HG02943 (cell line): ENCODE data around the gene SKIC8.
"Not testable (repeated sequence)": the region's sequence is repeated elsewhere in the genome, so short reads cannot be mapped to it uniquely, and the experiment has no call there.

Experiments used
- ATAC-seq: cut with Tn5 transposase; IDR thresholded peaks from one replicate; pipeline ENCODE4 v1.9.1; 2021; ENCODE audit warnings: mild to moderate bottlenecking, low read depth, moderate library complexity; ENCODE audit not compliant: unreplicated experiment

SKIC8 gene

DNA sequence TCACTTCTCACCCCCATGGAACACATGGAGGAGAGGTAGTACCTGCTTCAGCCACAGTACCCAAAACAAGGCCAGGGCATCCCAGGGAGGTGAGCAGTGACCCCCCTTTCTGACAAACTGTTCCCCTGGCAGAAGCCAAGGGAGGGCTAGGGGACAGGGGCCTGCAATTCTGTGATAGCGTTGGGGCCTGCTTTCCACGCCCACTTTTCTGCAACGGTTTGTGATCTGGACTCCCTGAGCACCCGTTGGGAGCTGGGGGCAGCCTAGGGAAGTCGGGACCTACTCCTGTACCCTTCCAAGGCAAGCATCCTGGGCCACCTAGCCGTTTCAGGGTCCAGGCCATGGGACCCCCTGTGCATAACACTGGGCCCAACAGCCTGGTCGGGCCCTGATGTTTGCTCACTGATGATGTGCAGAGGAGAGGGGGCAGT is 36.0 kb downstream of the SKIC8 start:
- ATAC-seq, result no peak

GRCh38 chr15:78261062-78261461 is 38.3 kb downstream of the SKIC8 start:
- ATAC-seq, result no peak

- no peak for ATAC-seq
Measured at GRCh38 chr15:78260489-78260888, 38.9 kb downstream of the SKIC8 start.

DNA sequence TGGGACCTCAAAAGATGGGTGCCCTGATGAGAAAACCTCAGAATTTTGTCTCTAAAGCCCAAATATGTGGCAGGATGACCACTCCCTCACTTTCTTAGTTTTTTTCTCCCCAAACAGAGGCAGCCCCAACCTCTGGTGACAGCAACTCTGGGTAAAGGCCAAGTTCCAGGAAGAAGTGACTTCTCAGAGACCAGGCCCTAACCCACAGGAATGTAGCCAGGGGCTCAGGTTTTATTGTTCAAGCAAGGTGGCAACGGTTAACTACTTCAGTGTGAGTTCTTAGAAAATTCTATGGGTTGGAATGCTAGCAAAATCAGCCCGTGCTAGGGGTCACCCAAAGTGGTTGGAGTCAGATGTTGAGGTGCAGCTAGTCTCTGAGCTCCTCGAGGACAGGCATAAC is 40.2 kb downstream of the SKIC8 start:
- no peak for ATAC-seq

GRCh38 chr15:78257681-78258080 is 41.7 kb downstream of the SKIC8 start:
- no peak for ATAC-seq

GRCh38 chr15:78256044-78256437 is 43.4 kb downstream of the SKIC8 start:
- ATAC-seq, result no peak

DNA sequence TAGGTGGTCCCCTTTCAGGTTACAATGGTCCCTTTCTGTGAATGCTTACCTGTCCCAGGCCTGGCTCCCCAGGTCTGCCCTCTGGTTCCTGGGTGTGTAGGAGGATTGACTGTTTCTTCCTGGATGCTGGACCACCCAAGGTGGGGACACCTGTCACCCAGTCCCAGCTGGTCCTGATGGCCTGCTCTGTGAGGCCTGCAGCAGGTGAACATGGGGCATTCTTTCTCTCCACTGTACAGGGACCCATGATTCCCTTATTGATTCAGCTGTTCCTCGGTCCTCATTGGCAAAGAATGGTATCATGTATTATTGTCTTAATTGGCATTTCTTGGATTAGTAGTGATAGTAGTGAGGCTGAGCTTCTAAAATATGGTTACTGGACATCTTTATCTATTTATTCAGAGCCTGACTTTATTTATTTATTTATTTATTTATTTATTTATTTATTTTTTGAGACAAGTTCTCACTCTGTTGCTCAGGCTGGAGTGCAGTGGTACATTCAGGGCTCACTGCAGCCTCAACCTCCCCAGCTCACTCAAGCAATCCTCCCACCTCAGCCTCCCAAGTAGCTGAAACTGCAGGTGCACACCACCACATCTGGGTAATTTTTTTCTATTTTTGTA is 43.9 kb downstream of the SKIC8 start:
- ATAC-seq, result no peak

DNA sequence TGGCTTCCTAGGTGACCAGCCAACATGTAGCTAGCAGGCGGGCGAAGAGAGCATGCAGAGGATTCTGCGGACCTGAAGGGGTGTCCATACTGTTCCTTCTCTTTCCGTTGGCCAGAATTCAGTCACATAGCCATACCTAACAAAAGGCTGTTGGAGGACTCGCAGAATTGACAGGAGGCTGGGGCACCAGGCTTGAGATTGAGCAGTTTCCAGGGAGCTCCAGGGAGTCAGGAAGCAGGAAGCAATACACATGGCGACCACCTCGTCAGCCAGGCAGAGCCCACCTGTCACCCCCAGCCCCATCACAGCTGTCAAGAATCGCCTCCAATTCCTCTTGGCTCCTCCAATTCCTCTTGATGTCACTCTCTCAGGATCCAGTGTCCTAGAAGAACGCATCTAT is 48.3 kb downstream of the SKIC8 start:
- ATAC-seq, result no peak

GRCh38 chr15:78249131-78249530 is 50.3 kb downstream of the SKIC8 start:
- no peak for ATAC-seq

DNA sequence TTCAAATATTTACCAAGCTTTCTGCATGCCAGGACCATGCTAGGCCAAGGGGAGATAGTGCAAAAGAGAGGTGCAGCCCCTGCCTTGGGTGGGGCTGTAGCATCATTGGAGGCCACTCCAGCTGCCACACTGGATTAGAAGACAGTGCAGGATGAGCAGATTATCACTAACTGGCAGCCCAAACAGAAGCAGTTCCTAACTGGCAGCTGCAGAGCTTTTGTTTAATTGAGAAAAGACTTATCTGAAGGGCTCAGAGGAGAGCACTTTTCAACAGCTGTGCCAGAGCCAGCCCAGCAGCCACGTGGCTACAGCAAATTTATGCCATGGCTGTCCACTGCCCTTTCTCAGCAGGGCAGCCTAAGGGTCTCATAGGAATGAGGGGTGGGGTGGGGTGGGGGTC is 51.5 kb downstream of the SKIC8 start:
- no peak for ATAC-seq

- not testable (repeated sequence) for ATAC-seq
Measured at GRCh38 chr15:78245976-78246620, 53.3 kb downstream of the SKIC8 start.

- ATAC-seq, result not testable (repeated sequence)
Measured at GRCh38 chr15:78245392-78245791, 54.0 kb downstream of the SKIC8 start.

- no peak for ATAC-seq
Measured at GRCh38 chr15:78244893-78245292, 54.5 kb downstream of the SKIC8 start.

GRCh38 chr15:78244101-78244500 is 55.3 kb downstream of the SKIC8 start:
- no peak for ATAC-seq

GRCh38 chr15:78243491-78243941 is 55.9 kb downstream of the SKIC8 start:
- no peak for ATAC-seq

GRCh38 chr15:78243058-78243457 is 56.4 kb downstream of the SKIC8 start:
- ATAC-seq, result no peak

DNA sequence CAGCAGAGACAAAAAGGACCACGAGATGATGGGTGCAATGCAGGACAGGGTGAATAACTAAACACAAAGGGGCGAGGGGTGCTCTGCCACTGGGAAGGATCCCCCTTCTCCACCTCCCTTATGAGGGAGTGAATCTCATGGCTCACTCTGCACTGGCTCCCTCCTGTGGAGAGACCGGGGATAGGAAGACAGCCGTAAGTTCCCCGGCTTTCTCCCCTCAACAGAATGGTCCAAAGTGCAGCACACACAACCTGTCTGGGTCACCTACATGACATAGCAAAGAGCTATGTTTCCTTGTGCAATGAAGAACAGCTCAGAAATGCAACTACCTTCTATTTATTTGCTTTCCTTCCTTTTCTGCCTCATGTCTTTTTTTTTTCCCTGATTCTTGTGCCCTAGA is 57.3 kb downstream of the SKIC8 start:
- ATAC-seq, result no peak

DNA sequence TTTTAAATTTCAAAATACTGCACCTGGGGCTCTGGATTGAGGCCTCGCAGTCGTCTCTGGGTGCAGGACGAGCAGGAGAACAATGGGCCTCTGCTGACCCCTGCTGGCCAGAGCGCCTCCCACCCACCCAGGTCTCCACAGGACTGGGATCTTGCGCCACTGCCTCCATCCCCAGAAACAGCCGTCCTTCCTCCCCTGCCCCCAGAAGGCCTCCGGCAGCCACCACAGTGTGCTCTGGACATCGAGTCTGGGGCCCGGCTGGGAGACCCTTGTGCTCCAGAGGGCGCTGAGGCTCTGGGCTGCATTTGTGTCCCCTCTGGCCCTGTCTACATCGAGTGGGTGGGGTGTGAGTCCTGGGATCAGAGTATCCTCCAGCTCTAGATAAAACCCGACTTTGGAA is 58.4 kb downstream of the SKIC8 start:
- no peak for ATAC-seq

- ATAC-seq, result no peak
Measured at GRCh38 chr15:78239811-78240210, 59.6 kb downstream of the SKIC8 start.

DNA sequence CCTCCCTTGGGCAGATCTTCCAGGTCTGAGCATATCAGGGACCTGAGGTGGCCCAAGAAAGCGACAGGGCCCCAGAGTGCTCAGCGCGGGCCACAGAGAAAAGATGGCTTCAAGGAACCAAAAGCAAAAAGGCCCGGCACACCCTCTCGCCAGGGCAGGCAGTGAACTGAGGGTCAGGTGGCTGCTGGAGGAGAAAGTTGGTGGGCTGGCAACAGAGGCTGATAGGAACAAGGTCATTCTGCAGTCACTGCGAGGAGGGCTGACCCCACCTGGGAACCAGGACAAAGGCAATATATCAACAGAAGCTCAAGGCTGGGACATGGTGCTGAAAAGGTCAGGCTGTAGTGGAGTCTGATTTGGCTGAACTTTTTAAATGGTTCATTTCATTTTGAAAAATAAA is 62.3 kb downstream of the SKIC8 start:
- no peak for ATAC-seq

- no peak for ATAC-seq
Measured at GRCh38 chr15:78236491-78236890, 62.9 kb downstream of the SKIC8 start.

- no peak for ATAC-seq
Measured at GRCh38 chr15:78234515-78235040, 64.8 kb downstream of the SKIC8 start, which contains the start of gene ACSBG1. TSS of gene ACSBG1 (minus strand) at chr15:78234565. CDS start at chr15:78234501, 64 bp downstream.
